IPS-18c (cell line): ENCODE results near the gene UGT2A2.
"Not testable (repeated sequence)": the region's sequence is repeated elsewhere in the genome, so short reads cannot be mapped to it uniquely, and the experiment has no call there.

ENCODE experiments used
- H3K4me3 ChIP-seq: 2 replicates; pipeline ENCODE4 v1.7.0; 2013; ENCODE audit warnings: low read depth, mild to moderate bottlenecking, low read length, moderate library complexity; ENCODE audit not compliant: insufficient read depth
- H3K9me3 ChIP-seq: one replicate; pipeline ENCODE4 v1.6.1; 2013; ENCODE audit warnings: mild to moderate bottlenecking, low read length, moderate library complexity; ENCODE audit not compliant: control insufficient read depth, insufficient read depth

Gene UGT2A2

GRCh38 chr4:69639542-69639941 lies at the start of gene UGT2A2:
Gene UGT2A2 (minus strand): TSS chr4:69639642. CDS start chr4:69639640, 2 bp downstream.
- Histone ChIP-seq H3K9me3 (no peaks in the 10 kb centered on the region), H3K4me3 (no peak within 1 kb of the TSS)

- Histone ChIP-seq H3K9me3 (no peaks in the 10 kb centered on the region), H3K4me3 (no peak overlapping the region)
Observed at GRCh38 chr4:69684804-69685203, 45.4 kb upstream of the UGT2A2 start.

- Histone ChIP-seq H3K9me3 (no peaks in the 10 kb centered on the region), H3K4me3 (no peak overlapping the region)
Observed at GRCh38 chr4:69668680-69669079, 29.2 kb upstream of the UGT2A2 start.

- H3K4me3 ChIP-seq, H3K9me3 ChIP-seq: not testable (repeated sequence)
Observed at GRCh38 chr4:69664009-69664408, 24.6 kb upstream of the UGT2A2 start.

GRCh38 chr4:69661130-69661803 lies 21.8 kb upstream of the UGT2A2 start:
- not testable (repeated sequence) for H3K4me3 ChIP-seq, H3K9me3 ChIP-seq

GRCh38 chr4:69658133-69658532 lies 18.7 kb upstream of the UGT2A2 start:
- peaks cover 4% of the 10 kb centered on the region for H3K9me3 ChIP-seq

GRCh38 chr4:69656653-69657158 lies 17.3 kb upstream of the UGT2A2 start:
- no peak overlapping the region for H3K4me3 ChIP-seq
- peaks cover 4% of the 10 kb centered on the region for H3K9me3 ChIP-seq

More at GRCh38 chr4:69658133-69658532, 18.7 kb upstream of the UGT2A2 start:
- H3K4me3 ChIP-seq: no peak overlapping the region

GRCh38 chr4:69653147-69653546 lies 13.7 kb upstream of the UGT2A2 start, which contains the start of gene UGT2A1:
Gene UGT2A1 (minus strand): TSS chr4:69653247. CDS start chr4:69647644, 5,603 bp downstream.
- no peaks in the 10 kb centered on the region for H3K9me3 ChIP-seq
- no peak within 1 kb of the TSS for H3K4me3 ChIP-seq

- no peaks in the 10 kb centered on the region for H3K9me3 ChIP-seq
- H3K4me3 ChIP-seq: no peak overlapping the region
Observed at GRCh38 chr4:69650872-69651271, 11.4 kb upstream of the UGT2A2 start.

GRCh38 chr4:69649629-69650028 lies 10.2 kb upstream of the UGT2A2 start:
- Histone ChIP-seq H3K4me3 (no peak overlapping the region), H3K9me3 (no peaks in the 10 kb centered on the region)

- Histone ChIP-seq H3K4me3 (no peak overlapping the region), H3K9me3 (no peaks in the 10 kb centered on the region)
Observed at GRCh38 chr4:69649207-69649606, 9.8 kb upstream of the UGT2A2 start.

- H3K4me3 ChIP-seq: no peak overlapping the region
Observed at GRCh38 chr4:69642961-69643360, 3.5 kb upstream of the UGT2A2 start.

GRCh38 chr4:69640289-69640688 lies 847 bp upstream of the UGT2A2 start:
- Histone ChIP-seq H3K9me3 (no peaks in the 10 kb centered on the region), H3K4me3 (no peak overlapping the region)

More at GRCh38 chr4:69642961-69643360, 3.5 kb upstream of the UGT2A2 start:
- H3K9me3 ChIP-seq: no peaks in the 10 kb centered on the region

- H3K4me3 ChIP-seq: no peak overlapping the region
- H3K9me3 ChIP-seq: no peaks in the 10 kb centered on the region
Observed at GRCh38 chr4:69617083-69617694, 22.3 kb downstream of the UGT2A2 start.

- no peaks in the 10 kb centered on the region for H3K9me3 ChIP-seq
- H3K4me3 ChIP-seq: no peak overlapping the region
Observed at GRCh38 chr4:69610484-69610883, 29.0 kb downstream of the UGT2A2 start.

GRCh38 chr4:69601065-69601464 lies 38.4 kb downstream of the UGT2A2 start:
- no peaks in the 10 kb centered on the region for H3K9me3 ChIP-seq

GRCh38 chr4:69600013-69600412 lies 39.4 kb downstream of the UGT2A2 start:
- H3K9me3 ChIP-seq: no peaks in the 10 kb centered on the region

More at GRCh38 chr4:69601065-69601464, 38.4 kb downstream of the UGT2A2 start:
- no peak overlapping the region for H3K4me3 ChIP-seq

GRCh38 chr4:69594382-69594781 lies 45.1 kb downstream of the UGT2A2 start:
- no peak overlapping the region for H3K4me3 ChIP-seq

More at GRCh38 chr4:69600013-69600412, 39.4 kb downstream of the UGT2A2 start:
- H3K4me3 ChIP-seq: no peak overlapping the region

More at GRCh38 chr4:69594382-69594781, 45.1 kb downstream of the UGT2A2 start:
- H3K9me3 ChIP-seq: no peaks in the 10 kb centered on the region
